ENCODE measurements around the gene KCNIP1. TPM values are rescaled to one million over a fixed set of nuclear protein-coding genes. Genes with fewer than 3 reads are reported as not detected.
A peak's percentile ranks its signal among the peaks of the same experiment; 100 is the strongest.

Gene KCNIP1
- total RNA-seq, 4 donors from 2014 or later, result 0.94 to 1.6 (median 1.1) TPM; not detected in 1

- no peaks in the 10 kb centered on the region for H3K36me3 ChIP-seq
- no peak overlapping the region for H3K27ac ChIP-seq
- no peak for ATAC-seq
- H3K4me1 ChIP-seq, result peaks cover 0 to 26% (median 13%) of the 10 kb centered on the region in 3 donors
- no peak overlapping the region for H3K4me3 ChIP-seq
- H3K27me3 ChIP-seq, result peaks cover 25% of the 10 kb centered on the region
- WGBS, 2 donors (ENCODE audit: low coverage in 1 of 2), result 53 to 60% methylated on average over 2 to 8 of the region's 8 CpGs
- no peaks in the 10 kb centered on the region for H3K9me3 ChIP-seq
- TF ChIP-seq EP300 (IDR thresholded peaks at IDR 0.05) (no peak), CTCF (IDR thresholded peaks at IDR 0.05) (no peak), POLR2A (IDR thresholded peaks at IDR 0.05) (no peak), POLR2AphosphoS5 (IDR thresholded peaks at IDR 0.05) (no peak)
These were observed 238.0 kb downstream of the KCNIP1 start for GRCh38 chr5:170741801-170742200.

GRCh38 chr5:170743876-170744212 is 240.0 kb downstream of the KCNIP1 start:
- ATAC-seq, result no peak
- Histone ChIP-seq H3K27me3 (peaks cover 22% of the 10 kb centered on the region), H3K4me3 (peak overlapping the region in 1 of 2 donors; percentile 22), H3K4me1 (peaks cover 0 to 26% (median 13%) of the 10 kb centered on the region in 3 donors), H3K9me3 (no peaks in the 10 kb centered on the region), H3K36me3 (no peaks in the 10 kb centered on the region), H3K27ac (no peak overlapping the region)
- TF ChIP-seq POLR2A (IDR thresholded peaks at IDR 0.05) (no peak), EP300 (IDR thresholded peaks at IDR 0.05) (no peak), CTCF (IDR thresholded peaks at IDR 0.05) (no peak), POLR2AphosphoS5 (IDR thresholded peaks at IDR 0.05) (no peak)
- 13 to 48% methylated on average over 3 to 5 of the region's 12 CpGs for WGBS, 2 donors (ENCODE audit: low coverage in 1 of 2)

- peaks cover 0 to 26% (median 13%) of the 10 kb centered on the region in 3 donors for H3K4me1 ChIP-seq
- H3K27me3 ChIP-seq, result peaks cover 29% of the 10 kb centered on the region
- no peak for TF ChIP-seq CTCF (IDR thresholded peaks at IDR 0.05)
- no peak for TF ChIP-seq POLR2A (IDR thresholded peaks at IDR 0.05)
- TF ChIP-seq POLR2AphosphoS5 (IDR thresholded peaks at IDR 0.05), result no peak
- TF ChIP-seq EP300 (IDR thresholded peaks at IDR 0.05), result no peak
- peak; percentile 17 for ATAC-seq
- H3K4me3 ChIP-seq, result no peak overlapping the region
- no peak overlapping the region for H3K27ac ChIP-seq
- no peaks in the 10 kb centered on the region for H3K36me3 ChIP-seq
- WGBS, 2 donors (ENCODE audit: low coverage in 1 of 2), result 8% methylated on average over 2 to 4 of the region's 12 CpGs
- H3K9me3 ChIP-seq, result no peaks in the 10 kb centered on the region
These were observed 241.8 kb downstream of the KCNIP1 start for GRCh38 chr5:170745481-170746071.

GRCh38 chr5:170746075-170746960 is 242.5 kb downstream of the KCNIP1 start:
- 84 to 93% methylated on average over 3 to 5 of the region's 14 CpGs for WGBS, 2 donors (ENCODE audit: low coverage in 1 of 2)
- H3K27ac ChIP-seq, result no peak overlapping the region
- H3K4me3 ChIP-seq, result no peak overlapping the region
- no peaks in the 10 kb centered on the region for H3K9me3 ChIP-seq
- peaks cover 34% of the 10 kb centered on the region for H3K27me3 ChIP-seq
- ATAC-seq, result no peak
- peaks cover 0 to 26% (median 13%) of the 10 kb centered on the region in 3 donors for H3K4me1 ChIP-seq
- TF ChIP-seq POLR2A (IDR thresholded peaks at IDR 0.05) (no peak), POLR2AphosphoS5 (IDR thresholded peaks at IDR 0.05) (no peak), CTCF (IDR thresholded peaks at IDR 0.05) (no peak), EP300 (IDR thresholded peaks at IDR 0.05) (no peak)
- H3K36me3 ChIP-seq, result no peaks in the 10 kb centered on the region

Measured in gastroesophageal sphincter (tissue), 4 donors.